HG03521 (cell line): ENCODE data around the gene SEZ6.
A peak's percentile ranks its signal among the peaks of the same experiment; 100 is the strongest.

Source experiments
- ATAC-seq: cut with Tn5 transposase; IDR thresholded peaks from one replicate; pipeline ENCODE4 v1.9.1; 2021; ENCODE audit warnings: mild to moderate bottlenecking, moderate library complexity; ENCODE audit not compliant: unreplicated experiment

Gene SEZ6

DNA sequence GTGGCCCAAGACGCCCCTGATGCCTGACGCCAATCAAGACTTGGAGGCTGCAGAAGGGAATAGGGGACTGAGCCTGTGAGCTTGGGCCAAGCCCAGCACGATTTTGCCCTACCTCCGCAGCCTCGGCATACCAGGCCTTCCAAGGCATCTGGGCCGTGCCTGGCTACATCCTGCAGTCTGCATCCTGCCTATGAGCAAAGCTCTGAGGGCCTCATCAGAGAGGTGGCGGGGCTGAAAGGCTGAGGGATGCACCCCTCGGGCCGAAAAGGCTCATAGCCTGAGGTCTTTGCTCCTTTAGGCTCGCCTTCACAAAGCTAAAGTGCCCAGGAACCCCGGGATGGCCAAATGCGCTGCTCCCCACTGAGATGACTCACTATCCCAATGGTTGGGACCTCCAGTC is 2.5 kb downstream of the SEZ6 start:
- ATAC-seq = no peak

DNA sequence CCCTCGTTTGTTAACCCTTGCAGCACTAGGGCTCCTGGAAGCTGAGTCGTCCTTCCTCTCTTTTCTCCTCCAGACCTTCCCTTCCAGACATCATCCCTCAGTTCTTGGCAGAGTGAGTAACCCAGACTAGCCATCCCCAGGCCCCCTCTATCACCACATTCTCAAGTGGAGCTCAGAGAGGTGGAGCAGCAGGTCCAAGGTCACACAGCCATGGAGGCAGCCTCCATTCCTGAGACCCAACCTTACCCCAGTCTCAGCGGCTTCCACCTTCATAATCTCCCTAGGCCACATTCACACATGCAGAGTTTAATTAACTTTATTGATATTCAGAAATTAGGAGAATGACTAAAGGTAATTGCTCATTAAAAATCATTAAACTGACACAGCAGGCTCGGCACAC is 3.0 kb downstream of the SEZ6 start:
- ATAC-seq = no peak

DNA sequence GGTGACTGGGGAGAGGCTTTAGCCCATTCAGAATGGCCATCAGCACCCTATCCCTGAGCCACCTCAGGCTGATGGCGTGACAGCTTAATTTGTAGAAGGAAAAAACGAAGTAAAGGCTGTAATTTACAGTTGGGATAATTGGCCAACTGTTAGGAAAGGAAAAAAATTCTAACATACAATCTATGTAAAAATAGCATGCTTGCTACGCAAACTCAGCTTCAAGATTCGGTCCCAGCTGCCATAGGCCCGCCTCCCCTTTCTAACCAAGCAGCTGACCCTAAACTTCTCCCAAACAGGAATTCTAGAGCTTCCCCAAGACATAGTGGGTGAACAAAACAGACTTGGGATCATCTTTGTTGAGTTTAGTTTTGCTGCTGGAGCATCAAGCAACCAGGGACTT is 4.9 kb downstream of the SEZ6 start:
- ATAC-seq = no peak

DNA sequence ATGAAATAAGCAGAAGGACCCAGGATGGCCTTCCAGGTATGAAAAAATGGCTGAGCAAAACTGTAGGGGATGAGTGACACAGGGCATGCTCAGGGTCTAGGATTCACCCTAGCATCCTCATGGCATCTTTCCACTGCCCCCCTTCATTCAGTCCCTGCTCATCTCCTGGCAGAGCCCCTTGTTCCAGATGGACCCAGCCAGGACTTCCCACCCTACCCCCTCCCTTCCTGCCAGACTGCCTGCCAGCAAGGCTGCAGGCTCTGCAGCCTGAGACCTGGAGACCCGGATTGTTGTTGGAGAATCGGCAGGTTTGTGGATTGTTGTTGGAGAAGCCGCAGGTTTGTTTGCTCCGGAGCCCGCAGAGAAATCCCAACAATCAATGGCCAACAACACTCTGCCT is 6.6 kb downstream of the SEZ6 start:
- no peak for ATAC-seq

DNA sequence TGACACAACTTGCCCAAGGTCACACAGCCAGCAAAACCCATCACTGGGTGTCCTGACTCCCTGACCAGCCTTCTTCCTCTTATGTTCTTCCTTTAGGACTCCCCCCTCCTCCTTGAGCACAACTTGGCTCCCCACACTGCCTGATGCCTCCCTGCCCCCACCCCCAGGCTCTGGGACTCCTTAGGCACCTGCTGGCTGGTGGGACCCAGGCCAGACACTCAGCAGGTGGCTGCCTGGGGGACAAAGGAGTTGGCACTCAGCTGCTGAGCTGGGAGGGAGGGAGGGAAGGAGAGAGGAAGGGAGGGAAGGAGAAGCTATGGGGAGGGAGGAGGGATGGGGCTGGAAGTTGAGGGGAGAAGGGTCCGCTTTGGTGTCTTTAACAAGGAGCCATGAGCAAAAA is 8.0 kb downstream of the SEZ6 start:
- ATAC-seq = no peak

DNA sequence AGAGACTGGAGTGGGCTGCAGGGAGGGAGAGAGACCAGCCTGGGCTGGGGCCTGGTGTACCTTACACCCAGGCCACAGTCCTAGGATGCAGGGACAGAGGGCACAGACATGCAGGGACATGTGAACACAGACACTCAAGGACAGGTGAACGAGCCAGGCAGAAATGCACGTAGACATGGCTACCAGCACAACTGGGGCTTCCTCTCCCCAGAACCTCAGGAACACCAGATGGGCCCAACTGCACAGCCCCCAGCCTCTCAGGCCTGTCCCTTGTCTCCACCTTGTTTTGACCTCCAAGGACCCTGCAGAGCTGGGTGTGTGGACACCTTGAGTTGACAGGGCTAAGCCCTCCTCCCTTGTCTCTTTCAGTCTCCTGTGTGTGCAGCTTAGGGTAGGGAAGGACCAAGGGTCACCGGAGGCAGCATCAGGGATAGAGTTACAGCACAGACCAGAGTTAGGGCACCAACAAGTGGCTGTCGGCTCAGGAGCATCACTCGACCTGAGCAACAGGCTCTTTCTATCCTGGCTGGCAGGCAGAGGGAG is 9.2 kb downstream of the SEZ6 start:
- no peak for ATAC-seq

DNA sequence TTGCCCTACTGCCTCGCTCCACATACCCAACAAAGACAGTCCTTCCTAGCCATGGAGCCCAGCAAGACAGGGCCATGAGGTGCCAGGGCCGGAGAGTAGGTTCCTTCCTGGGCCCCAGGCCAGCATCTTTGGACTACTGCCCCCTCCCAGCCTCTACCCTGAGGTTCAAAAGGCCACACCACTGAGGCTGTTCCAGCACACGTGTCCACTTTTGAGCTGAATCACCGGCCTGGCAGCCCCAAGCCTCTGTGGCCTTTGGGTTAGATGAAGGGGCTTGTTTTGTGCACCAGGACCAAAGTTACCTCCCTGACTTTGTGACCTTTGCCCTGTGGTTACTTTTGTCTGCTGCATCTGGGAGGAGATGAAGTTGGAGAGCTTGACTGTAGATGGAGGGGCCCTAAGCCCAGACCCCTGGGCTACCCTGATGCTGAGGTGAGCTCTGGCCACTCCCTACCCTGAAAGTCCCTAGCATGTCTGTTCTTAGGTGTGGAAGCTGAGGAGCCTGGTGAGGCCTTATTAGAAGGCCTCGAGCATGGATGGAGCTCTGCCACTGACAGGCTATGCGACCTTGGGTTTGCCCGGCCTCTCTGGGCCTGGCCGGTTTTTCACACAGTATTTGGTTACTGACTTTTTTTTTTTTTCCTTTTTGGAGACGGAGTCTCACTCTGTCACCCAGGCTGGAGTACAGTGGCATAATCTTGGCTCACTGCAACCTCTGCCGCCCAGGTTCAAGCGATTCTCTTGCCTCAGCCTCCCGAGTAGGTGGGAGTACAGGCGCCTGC is 12.0 kb downstream of the SEZ6 start:
- ATAC-seq = no peak

DNA sequence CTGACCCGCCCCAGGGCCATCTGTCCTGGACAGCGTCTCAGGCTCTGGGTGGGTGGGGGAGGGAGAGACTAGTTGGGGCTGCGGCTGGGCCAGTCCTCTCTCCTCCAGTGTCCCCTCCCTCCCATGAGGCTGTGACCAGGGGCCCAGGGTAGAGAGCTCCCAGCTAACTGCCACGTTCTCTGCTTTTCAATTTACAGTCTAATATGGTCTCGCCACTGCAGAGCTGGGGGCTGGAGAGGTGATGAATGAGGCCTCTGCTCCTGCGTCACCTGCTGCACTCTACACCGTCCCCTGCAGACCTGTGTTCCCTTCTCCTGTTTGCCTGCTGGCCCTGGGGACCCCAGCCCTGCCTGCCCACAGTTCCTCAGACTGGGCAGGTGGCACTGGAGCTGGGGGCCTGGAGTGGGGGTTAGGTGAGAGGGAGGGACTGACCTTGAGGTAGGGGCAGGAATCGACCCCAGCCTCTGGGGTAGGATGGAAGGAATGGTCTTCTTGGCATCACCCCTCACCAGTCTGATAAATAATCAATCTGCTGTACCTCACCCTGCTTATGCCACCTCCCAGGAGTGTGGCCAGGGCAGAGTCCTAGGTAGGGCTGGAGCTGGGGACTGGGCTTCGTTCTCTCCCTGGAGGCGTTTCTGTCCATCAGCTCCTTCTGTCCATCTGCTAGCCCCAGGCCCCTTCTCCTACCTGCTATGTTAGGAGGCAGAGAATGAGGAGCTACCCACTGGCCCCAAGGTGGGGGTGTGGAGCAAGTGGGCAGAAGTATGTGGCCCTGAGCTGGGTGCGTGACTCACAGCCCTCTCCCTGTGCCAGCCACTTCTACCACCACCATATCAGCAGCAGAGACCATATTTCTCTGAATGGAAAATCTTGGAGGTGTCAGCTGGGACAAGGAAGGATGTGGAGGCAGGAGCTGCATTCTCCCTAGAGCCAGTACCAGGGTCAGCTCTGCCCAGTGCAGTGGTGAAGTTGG is 12.9 kb downstream of the SEZ6 start:
- ATAC-seq = no peak

DNA sequence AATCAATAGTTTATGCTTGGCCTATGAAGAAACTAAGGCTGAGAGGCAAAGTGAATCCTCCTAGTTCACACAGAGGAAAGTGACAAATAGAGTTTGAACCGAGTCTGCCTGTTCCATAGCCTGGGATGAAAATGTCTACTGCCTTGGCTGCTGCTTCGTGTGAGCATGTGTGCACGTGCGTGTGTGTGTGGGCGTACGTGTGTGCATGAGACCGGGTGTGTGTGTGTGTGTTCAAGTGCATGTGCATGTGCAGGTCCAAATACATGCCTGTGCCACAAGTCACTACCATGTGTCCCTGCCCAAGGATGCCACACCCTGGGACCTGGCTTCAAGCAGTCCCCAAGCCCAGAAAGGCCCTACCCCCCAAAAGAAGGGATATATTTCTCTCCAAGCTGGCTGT is 13.6 kb downstream of the SEZ6 start:
- ATAC-seq = no peak

DNA sequence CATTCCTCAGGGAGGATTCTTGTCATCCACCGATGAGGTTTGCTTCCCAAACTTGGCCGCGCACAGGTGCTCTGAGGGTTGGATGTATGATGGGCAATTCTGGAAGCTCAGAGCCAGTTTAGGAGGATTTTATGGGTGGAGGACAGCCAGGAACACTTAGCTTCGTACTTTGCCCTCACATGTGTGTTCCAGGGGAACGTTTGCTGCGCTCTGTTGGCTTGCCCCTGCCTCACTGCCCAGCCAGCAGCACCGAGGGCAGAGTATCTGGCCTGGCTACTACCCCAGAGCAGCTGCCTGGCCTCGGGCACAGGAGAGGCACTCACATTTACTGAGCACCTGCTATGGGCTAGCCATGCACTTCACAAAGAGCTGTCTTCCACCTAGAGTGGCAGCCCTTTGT is 14.1 kb downstream of the SEZ6 start:
- ATAC-seq = no peak

DNA sequence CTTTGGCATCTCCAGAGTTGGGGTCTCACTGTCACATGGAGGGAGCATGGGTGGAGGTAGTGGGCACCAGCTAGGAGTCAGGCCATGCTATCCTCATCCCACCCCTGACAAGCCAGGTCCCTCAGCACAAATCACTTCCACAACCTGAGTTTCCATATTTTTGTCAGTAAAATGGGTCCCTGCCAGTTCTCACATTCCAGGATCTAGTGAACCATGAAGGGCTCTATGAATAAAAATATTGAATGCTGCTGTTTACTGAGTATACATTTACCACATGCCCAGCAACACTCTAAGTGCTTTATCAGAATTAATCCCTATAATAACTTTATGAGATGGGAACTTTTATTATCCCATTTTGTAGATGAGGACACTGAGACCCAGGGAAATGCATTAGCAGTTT is 16.8 kb downstream of the SEZ6 start:
- ATAC-seq = no peak

DNA sequence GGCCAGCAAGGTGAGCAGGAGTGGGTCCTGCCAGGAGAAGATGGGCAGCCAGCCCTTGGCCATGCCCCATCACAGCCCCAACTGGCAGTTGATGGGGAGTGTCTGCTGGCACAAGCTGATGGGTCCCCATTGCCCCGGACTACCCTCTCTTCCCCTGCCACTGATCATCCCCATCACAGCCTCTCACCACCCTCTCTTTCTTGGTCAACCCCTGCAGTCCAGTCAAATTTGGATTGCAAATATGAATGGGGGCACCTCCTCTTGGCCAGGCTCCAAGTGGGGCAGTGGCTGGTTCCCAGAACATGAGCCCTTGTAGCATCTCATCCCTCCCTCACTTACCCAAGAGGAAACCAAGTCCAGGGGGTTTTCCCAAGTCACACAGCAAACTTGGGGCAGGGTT is 17.4 kb downstream of the SEZ6 start:
- no peak for ATAC-seq

DNA sequence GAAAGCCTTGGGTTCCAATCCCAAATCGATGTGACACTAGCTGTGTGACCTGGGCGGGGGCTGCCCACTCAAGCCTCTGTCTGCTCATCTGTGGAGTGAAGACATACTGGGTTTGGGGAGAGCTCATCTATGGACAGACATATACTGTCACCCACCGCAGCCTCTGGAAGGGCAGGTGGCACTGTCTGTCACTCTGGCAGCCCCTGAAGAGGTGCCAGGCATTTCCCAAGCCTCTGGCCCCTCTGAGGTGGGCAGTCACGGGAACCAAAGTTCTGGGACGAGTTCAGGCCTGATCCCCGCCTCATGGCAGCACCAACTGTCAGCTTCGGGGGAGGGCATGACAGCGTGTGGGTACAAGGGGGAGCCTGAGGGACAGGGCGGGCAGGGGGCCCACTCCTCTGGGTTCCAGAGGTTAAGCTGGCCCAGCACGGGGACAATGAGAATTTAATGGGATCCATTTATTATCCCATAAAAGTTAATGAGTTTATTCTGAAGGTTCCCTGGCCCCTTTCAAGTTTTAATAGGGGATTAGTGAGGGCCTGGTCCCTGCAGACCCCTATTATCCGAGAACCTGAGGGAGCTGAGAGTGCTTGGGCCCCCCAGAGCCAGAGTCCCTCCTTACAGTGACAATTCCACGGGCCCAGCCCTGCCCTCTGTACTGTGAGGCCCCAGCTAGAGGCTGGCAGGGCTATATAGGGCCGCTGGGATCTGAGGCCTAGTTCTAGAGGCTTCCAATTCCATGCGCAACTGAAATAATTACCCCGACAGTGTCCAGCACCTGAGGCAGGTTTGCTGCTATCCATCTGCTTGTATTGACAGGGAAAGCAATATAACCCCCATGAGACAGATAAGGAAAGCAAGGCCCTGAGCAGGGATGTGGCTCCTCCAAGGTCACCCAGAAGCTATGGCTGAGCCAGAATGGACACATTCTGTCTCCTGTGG is 18.8 kb downstream of the SEZ6 start:
- no peak for ATAC-seq

DNA sequence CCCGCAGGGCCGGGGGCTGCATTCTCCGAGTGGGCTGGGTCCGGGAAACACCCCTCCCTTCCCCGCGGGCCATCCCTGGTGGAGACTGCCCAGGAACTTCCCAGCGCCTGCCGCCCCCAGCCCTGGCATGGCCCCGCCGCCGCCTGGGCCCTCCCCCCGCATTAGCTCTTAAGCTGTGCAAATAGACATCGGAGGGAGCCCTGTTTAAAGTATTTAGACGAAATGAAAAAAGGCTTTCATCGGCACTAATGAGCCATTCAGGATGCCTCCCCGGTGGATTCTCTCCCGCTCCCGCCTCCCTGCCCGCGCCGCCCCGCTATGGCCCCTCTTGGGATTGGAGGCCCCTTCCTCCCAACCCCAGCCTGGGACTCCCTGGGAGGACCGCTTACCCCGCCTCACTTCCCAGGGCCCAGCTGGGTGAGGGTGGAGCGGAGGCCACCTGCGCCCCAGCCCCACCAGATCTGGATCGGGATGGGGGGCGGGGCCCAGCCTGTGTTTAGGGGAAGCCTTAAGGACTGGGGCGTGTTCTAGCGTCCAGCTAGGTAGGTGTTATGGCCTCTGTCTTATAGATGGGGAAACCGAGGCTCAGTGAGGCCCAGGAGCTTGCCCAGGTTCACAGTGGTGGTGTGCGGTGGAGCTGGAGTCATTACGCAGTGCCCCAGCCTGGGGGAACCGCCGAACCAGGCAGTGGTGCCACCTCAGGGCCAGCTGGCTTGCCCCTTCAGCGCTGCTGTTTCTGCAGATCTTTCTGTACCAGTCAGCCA is 19.7 kb downstream of the SEZ6 start:
- no peak for ATAC-seq

DNA sequence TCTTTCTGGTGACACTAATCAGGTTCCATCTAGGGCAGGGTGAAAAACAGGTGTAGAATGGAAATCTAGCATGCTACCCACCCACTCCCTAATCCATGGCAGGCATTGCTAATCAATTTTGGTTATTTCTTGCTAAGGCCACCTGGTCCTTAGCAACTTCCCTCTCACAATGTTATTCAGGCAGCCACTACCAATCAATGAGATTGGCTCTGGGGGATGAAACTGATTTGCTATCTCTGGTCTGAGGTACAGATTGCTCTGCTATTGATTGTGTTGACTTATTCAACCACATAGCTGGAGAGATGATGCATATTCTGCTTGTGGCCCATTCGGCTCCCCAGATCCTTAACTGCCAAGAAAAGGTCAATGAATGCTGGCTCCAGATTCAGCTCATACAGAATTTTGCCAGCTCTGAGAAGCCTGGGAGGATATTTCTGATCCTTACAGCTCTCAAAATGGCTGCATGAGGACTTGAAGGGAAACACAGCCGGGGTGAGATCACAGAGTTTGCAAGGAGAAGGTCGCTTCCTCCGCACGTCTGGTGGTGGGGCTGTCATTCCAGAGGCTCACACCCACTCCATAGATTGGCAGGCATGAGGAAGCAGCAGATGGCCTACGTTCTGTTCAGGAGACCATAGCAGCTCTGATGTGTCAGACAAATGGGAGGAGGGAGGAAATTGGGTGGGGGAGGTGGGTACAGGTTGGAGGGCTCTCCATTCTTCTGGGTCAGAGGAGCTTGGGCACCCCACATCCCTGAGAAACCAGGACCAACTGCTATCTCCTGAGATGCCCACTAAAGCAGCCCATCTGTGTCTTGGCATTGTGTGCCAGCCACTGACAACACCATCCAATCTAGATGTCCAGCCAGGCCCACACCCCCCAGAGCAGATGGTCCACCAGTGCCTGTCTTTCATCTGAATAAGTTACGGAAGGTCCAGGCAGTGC is 22.3 kb downstream of the SEZ6 start:
- no peak for ATAC-seq

DNA sequence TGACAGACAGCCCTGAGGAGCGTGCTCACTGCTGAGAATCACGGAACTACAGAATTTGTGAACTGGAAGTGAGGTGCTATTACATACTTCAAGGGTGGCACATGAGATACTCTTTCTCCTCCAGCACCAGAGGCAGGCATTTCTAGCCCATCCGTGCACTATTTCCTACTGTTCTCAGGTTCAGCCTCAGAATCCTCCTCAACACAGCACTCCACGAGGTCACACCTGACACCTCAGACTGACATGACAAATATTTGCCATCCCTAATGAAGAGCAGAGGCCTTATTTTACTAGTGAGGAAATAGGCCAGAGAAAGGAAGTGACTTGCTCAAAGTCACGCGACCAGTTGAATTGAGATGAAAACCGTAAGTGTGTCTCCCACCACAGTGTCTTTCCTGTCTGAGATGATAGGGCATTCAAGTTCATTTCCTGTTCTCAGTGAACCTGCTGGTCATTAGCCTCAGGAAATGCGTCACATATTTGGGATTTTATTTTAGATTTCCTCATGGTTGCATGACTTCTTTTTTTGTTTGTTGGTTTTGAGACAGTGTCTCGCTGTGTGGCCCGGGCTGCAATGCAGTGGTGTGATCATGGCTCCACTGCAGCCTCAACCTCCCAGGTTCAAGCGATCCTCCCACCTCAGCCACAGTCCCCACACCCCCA is 23.6 kb downstream of the SEZ6 start:
- ATAC-seq = peak; percentile 61

DNA sequence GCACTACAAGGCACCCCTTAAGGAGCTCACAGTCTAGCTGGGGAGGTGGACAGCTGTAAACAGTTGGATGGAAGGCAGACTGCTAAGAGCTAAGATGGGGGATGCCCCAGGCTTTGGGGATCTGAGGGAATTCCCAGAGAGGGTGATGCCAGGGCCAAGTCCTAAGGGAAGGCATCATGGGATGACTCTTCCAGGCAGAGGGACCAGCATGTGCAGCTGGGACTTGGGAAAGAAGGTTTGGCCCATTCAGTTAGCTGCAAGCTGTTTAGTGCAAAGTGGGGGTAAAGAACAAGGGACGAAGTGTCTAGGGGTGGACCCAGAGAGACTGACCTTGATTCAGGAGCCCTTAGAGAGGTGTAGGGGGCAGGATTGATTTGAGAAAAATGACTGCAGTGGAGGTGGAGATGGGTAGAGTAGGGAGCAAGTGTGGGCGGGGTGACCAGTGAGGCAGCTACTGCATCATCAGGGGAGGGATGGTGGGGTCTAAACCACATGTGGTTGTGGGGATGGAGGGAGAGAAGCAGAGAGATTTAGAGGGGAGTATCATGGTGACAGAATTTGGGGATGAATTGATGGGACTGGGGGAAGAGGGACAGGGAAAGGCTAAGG is 27.4 kb downstream of the SEZ6 start:
- ATAC-seq = no peak
